Renal cortical epithelial cell (primary cell): Measurements from ENCODE around the gene RASL10A. TPM values are rescaled to one million over a fixed set of nuclear protein-coding genes. Genes with fewer than 3 reads are reported as not detected.
"Not testable (repeated sequence)": the region's sequence is repeated elsewhere in the genome, so short reads cannot be mapped to it uniquely, and the experiment has no call there.

Source experiments
- DNase-seq: peaks from one replicate; pipeline ENCODE4 v3.0.0-alpha.2; 2011; ENCODE audit warnings: low read depth
- total RNA-seq: library from RNA; depleted of rRNA; stranded (reverse); fragments of >200 nt; gene quantifications from 2 replicates; pipeline ENCODE4 v1.2.3, GENCODE V29; 2014

RASL10A gene, protein sequence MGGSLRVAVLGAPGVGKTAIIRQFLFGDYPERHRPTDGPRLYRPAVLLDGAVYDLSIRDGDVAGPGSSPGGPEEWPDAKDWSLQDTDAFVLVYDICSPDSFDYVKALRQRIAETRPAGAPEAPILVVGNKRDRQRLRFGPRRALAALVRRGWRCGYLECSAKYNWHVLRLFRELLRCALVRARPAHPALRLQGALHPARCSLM
- total RNA-seq: 0.15 TPM in 1 of 2 replicates, not detected in the other

GRCh38 chr22:29315286-29316140 is at the start of gene RASL10A:
RASL10A (minus strand) TSS chr22:29315697; CDS start chr22:29315246, 451 bp downstream.
- DNase-seq: no peak

- DNase-seq: no peak
These were observed 44.0 kb upstream of the RASL10A start for GRCh38 chr22:29359469-29359868.

- DNase-seq: not testable (repeated sequence)
These were observed 41.8 kb upstream of the RASL10A start for GRCh38 chr22:29357193-29357890.

GRCh38 chr22:29353860-29354259 is 38.4 kb upstream of the RASL10A start:
- DNase-seq: no peak

DNA sequence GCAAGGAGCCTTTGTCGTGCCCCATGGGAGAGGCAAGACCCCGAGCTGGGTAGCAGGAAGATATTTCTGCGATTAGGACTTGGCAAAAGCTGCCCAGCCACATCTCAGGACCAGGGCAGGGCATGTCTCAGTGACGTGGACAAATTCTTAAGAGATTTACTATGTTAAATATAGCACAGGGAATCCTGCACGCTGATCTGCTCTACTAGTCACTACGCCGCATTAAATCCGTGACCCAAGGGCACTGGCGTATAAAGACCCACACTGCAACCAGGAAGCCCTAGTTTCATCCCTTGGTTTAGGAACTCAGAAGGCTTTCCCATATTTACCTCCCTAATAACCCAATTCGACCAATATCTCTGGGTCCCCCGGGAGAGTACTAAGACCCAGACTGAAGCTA is 37.8 kb upstream of the RASL10A start:
- DNase-seq: no peak

- DNase-seq: no peak
These were observed 37.3 kb upstream of the RASL10A start for GRCh38 chr22:29352778-29353177.

- no peak for DNase-seq
These were observed 36.4 kb upstream of the RASL10A start for GRCh38 chr22:29351891-29352290.

GRCh38 chr22:29351042-29351441 is 35.5 kb upstream of the RASL10A start:
- DNase-seq: no peak

GRCh38 chr22:29348956-29349355 is 33.5 kb upstream of the RASL10A start:
- no peak for DNase-seq

- no peak for DNase-seq
These were observed 32.5 kb upstream of the RASL10A start for GRCh38 chr22:29348041-29348440.

DNA sequence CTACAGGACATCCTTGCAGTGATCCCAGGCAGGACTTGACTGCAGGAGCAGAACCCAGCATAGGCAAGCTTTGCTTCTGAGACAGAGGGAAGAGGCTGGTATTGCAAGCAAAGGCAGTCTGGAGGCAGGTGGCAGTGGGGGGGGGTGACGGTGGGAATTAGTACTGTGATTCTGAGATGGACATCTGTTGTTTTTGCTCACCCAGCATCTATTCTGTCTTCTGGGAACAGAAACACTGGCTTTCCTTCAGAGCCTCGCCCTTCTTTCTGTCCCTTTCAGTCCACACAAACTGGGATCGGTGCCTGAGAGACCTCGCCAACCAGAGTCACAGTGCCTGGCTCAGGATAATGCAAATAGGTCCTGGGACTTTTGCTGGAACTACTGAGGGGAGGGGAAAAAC is 31.2 kb upstream of the RASL10A start:
- no peak for DNase-seq

DNA sequence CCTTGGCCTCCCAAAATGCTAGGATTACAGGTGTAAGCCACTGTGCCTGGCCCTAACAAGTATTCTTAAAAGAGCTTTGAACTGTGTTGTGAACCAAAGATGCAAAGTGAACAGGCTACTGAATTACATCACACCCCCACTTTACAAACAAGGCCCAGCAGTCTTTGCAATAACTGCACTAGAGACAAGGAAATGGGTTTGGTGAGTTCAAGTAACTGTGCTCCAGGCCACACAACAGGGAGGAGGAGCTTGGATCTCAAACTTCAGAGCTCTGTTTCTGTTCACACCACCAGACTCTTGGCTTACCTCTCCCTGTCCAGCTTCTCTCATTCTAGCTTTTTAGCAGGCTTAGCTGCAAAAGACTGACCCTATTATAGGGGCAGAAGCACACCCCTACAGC is 30.4 kb upstream of the RASL10A start:
- DNase-seq: no peak

DNA sequence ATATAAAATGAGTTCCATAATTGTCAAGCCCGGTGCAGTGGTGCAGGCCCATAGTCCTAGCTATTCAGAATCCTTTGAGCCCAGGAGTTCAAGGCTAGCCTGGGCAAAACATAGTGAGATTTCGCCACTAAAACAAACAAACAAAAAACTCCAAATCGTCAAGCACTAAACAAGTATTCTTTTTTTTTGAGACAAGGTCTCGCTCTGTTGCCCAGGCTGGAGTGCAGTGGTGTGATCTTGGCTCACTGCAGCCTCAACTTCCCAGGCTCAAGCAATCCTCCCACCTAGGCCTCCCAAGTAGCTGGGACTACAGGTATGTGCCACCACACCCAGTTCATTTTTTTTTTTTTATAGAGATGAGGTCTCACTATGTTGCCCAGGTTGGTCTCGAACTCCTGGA is 29.4 kb upstream of the RASL10A start:
- not testable (repeated sequence) for DNase-seq

- peak; percentile 92 for DNase-seq
These were observed 28.6 kb upstream of the RASL10A start for GRCh38 chr22:29344137-29344536.

DNA sequence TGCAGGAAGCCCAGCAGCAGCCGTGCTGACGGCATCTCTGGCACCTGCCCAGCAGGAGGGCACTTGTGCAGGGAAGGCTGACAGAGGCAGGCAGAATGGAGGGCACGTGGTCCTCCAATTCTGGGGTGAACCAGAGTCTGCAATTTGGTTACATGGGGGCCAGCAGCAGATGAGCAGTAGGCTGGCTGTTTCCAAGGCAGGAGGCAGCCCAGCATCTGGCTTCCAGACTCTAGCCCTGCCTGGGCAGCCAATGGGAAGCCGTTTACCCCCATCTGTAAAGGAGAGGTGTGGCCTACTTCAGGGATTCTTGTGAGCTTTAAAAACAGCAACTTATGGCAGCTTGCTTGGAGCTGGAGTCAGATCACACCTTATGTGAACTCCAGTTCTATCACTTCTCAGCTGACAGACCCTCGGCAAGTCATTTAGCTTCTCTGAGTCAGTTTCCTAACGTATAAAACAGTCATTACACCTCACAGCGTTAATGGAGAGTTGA is 27.9 kb upstream of the RASL10A start:
- no peak for DNase-seq

GRCh38 chr22:29342577-29343312 is 27.2 kb upstream of the RASL10A start:
- no peak for DNase-seq

GRCh38 chr22:29342177-29342576 is 26.7 kb upstream of the RASL10A start:
- no peak for DNase-seq

DNA sequence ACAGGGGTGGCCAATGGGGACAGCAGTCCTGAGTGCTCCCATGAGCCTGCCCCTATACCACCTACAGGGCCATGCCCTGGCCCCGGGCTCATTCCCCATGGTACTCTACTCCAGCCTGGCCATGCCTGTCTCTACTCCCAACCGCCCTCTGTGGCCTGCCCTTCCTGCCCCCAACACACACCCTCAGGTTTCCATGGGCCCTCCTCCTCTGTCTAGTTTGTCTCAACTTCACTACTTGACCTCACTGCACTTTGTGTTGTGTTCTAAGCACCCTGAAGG is 26.3 kb upstream of the RASL10A start:
- DNase-seq: no peak

- no peak for DNase-seq
These were observed 25.8 kb upstream of the RASL10A start for GRCh38 chr22:29341056-29341848.

DNA sequence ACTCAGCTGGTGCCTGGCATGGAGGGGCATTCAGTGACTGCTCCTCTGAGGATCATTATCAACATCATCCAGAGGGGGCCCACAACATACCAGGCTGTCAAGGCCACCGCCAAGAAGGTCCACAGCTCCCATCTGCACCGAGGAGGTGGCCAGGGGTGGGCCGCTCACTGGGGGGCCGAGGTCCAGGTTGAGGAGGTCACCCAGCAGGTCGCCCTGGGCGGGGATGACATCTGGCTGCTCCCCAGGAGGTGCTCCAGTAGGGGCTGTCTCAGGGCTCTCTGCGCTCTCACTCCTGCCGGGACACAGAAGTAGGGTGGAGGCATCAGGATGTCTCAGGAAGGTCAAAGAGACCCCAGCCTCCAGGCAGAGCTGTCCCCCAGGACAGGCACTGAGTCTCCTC is 25.1 kb upstream of the RASL10A start:
- DNase-seq: no peak
